ENCODE measurements around the gene EMD.
A peak's percentile ranks its signal among the peaks of the same experiment; 100 is the strongest.
"Not testable (repeated sequence)": the region's sequence is repeated elsewhere in the genome, so short reads cannot be mapped to it uniquely, and the experiment has no call there.

Gene EMD
- 61.0 reads per million, percentile 72 among the genes with 10 or more reads in this experiment for total RNA-seq

GRCh38 chrX:154378799-154379568 lies at the start of gene EMD:
EMD (plus strand) TSS chrX:154379295; CDS start chrX:154379485, 190 bp downstream.
- DNase-seq = peak; percentile 93

- no peak for DNase-seq
Observed at GRCh38 chrX:154332561-154332960, 46.5 kb upstream of the EMD start.

- DNase-seq = no peak
Observed at GRCh38 chrX:154333116-154333515, 46.0 kb upstream of the EMD start.

GRCh38 chrX:154333837-154334271 lies 45.2 kb upstream of the EMD start:
- no peak for DNase-seq

GRCh38 chrX:154334496-154334895 lies 44.6 kb upstream of the EMD start:
- no peak for DNase-seq

GRCh38 chrX:154341399-154342298 lies 37.4 kb upstream of the EMD start:
- not testable (repeated sequence) for DNase-seq

- DNase-seq = not testable (repeated sequence)
Observed at GRCh38 chrX:154343063-154343462, 36.0 kb upstream of the EMD start.

- not testable (repeated sequence) for DNase-seq
Observed at GRCh38 chrX:154343620-154344019, 35.5 kb upstream of the EMD start.

GRCh38 chrX:154348114-154348531 lies 31.0 kb upstream of the EMD start:
- DNase-seq = no peak

GRCh38 chrX:154348646-154349358 lies 30.3 kb upstream of the EMD start:
- DNase-seq = no peak

- no peak for DNase-seq
Observed at GRCh38 chrX:154349359-154349935, 29.6 kb upstream of the EMD start.

- DNase-seq = no peak
Observed at GRCh38 chrX:154349979-154350378, 29.1 kb upstream of the EMD start.

GRCh38 chrX:154350429-154351182 lies 28.5 kb upstream of the EMD start:
- no peak for DNase-seq

- DNase-seq = no peak
Observed at GRCh38 chrX:154351183-154352011, 27.7 kb upstream of the EMD start.

- DNase-seq = no peak
Observed at GRCh38 chrX:154352012-154352401, 27.1 kb upstream of the EMD start.

- DNase-seq = no peak
Observed at GRCh38 chrX:154352466-154352865, 26.6 kb upstream of the EMD start.

- DNase-seq = no peak
Observed at GRCh38 chrX:154353172-154353843, 25.8 kb upstream of the EMD start.

- peak; percentile 1 for DNase-seq
Observed at GRCh38 chrX:154354013-154354412, 25.1 kb upstream of the EMD start.

GRCh38 chrX:154354516-154354915 lies 24.6 kb upstream of the EMD start:
- no peak for DNase-seq

GRCh38 chrX:154355094-154355775 lies 23.9 kb upstream of the EMD start:
- DNase-seq = peak; percentile 1

Measured in effector CD4-positive, alpha-beta T cell (primary cell).